Bone marrow (tissue), 2 donors: ENCODE results near the gene GRK5.

Source experiments
- DNase-seq, 2 donors: peaks; one replicate each; lab custom pipeline; 2025; lab: John Stamatoyannopoulos, UW

GRK5 gene

DNA sequence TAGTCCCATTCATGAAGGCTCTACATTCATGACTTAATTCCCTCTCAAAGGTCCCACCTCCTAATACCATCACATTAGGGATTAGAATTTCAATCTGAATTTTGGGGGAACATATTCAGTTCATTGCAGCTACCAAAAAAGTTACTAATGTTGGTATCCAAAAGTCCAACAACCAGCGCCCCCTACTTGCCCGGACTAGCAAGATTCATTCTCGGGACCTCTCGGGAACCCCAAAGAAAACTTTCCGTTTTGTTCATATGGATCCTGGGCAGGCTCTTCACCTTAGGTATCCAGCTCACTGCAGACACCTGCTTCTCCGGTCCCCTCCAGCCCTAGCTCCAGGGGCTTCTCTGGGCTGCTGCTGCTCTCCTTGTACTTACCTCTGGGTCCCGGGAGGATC lies 8.9 kb upstream of the GRK5 start:
- DNase-seq: no peak

DNA sequence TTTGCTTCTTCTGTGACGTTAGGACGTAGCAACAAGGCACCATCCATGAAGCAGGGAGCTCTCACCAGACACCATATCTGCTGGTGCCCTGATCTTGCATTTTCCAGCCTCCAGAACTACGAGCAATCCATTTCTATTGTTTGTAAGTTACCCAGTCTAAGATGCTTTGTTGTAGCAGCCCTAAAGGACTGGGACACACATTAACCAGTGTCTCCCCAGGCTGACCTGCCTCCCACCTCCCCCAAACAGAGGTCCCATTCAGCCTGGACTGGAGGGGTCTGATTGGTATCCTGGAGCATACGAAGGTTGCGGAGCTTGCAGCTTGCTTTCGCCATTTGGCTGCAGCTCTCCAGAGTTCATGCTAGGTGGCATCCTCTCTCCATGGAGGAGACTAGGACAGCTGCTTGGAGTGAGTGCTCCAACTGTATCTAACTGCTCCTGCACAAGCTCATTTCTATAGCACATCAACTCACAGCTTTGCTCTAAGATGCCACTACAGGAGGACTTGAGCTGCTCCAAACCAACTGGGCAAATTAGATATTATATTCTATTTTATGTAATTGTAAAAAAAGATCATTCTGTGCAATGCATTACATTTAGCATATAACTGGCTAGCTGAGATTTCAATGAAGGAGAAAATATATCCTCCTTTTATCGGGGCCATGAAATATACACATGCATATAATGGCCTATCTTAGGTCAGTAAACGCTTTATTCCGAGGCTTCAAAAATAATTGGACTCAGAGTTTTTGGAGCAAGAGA lies 8.0 kb upstream of the GRK5 start:
- DNase-seq: peak in 1 of 2 donors; percentile 53

DNA sequence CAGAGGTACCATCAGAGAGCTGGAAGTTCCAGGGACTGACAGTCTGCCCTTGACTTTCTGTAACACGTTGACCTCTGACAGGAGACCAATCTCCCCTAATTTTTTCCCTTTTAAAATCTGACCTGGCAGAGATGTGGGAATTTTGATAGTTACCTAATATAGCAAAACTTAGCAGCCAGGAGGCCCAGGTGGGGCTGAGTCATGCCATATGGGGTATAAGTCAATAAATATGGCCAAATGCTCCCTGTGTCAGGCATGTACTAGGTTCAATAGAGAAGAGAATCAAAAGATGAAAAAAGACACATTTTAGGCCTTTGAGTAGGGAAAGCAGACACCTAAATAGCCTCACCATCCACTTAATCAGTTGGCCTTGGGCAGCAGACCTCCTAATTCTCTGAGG lies 6.1 kb upstream of the GRK5 start:
- DNase-seq: no peak

DNA sequence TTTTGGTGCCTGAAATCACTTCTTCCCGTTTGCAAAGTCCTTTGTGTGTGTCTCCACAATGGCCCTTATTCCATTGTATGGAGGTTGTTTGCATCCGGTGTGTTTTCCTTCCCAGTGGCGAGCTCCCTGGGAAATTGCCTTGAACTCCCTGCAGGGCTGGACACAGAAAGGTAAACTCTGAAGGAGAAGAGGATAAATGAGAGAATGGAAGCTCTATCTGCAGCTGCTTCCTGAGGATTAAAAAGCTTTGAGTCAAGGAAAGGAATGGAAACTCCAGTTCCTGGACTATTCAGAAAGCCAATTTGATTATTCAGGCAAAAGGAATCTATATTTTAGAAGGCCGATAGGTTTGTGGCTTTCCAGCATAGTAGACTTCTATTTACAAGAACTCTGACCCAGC lies 4.4 kb upstream of the GRK5 start:
- DNase-seq: no peak

DNA sequence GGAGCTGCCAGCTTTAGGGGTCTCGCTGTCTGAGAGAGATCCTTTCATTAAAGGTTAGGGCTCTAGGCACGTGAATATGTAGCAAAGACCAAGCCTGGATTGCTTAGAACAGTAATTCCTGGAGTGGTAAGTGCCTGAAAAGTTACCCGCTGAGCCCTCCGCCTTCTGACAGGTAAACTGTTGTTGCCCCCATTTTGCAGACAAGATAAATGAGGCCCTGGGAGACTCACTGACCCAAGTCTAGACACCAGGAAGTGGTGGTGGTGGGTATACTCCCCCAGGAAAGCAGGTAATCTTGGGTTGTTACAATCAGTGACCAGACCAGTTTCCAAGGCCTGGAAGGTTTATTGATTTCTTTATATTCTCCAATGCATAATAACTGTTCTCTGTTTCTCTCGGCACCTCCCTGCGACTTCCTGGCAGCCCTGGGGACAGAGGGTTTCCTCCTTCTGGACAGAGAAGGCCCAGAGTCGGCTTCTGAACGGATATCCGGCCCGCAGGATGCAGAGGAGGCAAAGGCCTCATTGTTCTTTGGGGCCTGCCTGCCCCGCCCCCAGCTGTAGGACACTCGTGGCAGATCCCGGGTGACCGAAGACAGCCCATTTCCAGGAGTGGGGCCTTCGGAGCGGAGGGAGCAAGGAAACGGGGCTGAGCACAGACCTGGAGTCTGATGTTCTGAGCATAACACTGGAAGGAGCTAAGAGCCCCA lies 1.3 kb upstream of the GRK5 start:
- DNase-seq: peak; percentile 31 to 62

DNA sequence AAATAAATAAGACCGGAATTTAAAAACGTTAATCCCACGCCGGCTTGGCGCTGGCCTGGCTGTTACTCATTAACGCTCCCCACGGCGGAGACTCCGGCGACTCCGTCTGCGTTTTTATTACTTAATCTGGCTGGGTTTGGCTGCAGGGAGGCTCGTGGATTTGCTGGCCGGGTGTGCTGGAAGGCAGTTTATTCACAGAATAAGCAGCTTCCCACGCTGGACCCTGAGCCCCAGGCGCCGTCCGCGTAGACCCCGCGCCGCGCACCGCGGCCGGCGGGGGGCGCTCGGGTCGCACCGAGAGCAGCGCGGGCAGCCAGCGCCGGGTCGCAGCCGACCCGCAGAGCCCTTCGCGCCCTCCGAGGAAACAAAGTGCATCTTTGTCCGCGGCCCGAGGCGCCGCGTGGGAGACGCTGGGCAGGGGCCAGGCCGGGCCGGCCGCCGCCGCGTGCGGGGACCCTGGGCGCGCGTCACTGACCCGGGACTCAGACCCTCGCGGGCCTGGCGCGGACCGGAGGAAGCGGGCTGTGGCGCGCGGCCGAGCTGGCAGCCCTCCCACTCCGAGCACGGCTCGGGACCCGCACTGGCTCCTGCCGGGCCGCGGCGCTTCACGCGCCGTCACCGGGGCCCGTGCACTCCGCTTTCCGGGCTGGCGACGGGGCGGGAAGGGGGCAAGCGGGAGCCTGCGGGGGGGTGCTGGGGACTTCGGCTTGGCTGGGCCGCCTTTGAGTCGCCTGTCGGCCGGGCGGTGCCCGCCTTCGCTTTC lies 587 bp upstream of the GRK5 start:
- peak; percentile 31 to 69 for DNase-seq

DNA sequence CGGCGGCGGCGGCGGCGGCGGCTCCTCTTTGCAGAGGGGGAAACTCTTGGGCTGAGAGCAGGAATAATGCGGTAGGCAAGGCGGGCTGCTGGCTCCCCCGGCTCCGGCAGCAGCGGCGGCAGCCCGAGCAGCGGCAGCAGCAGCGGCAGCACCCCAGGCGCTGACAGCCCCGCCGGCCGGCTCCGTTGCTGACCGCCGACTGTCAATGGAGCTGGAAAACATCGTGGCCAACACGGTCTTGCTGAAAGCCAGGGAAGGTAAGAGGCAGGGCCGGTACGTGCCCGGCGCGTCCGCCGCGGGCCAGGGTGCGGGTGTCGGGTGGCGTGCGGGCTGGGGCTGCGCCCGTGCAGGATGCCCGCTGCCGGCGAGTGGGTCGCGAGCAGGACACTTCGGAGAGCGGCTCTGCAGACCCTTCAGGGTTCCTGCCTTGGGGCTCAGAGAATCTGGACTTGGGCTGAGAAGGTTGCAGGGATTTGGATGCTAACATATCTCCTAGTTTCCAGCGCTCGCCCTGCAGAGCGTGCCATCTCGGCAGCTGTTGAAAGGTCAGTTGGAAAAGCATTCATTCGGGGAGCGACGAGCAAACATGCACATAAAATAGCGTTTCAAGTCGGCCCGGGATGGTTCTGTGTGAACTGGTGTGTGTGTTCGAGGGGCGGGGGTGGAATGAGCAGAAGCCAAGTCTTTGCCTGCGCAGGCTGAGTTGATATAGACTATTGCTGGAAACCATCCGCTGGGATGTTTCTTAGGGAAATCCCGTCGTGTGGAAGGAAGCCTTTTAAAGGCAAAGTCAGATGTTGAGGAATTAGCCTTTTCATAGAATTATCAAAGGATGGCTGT lies 562 bp downstream of the GRK5 start:
- peak in 1 of 2 donors; percentile 69 for DNase-seq

DNA sequence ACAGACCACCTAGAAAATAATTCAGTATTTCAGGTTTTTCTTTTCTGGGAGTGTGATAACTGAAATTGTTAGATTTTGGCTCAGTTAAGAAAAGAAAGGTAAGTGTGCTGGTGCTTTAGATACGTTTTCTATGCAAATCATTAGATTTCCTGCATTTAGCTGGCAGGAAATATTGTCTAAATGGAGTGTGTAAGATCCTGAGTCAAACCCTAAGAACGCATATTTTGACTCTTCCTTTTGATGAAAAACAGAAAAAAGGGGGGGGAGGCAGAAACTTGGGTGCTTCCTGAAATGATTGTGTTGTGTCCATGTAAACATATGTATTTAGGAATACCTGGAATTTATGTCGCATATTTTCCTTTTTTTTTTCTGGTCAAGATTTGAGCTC lies 1.2 kb downstream of the GRK5 start:
- no peak for DNase-seq

DNA sequence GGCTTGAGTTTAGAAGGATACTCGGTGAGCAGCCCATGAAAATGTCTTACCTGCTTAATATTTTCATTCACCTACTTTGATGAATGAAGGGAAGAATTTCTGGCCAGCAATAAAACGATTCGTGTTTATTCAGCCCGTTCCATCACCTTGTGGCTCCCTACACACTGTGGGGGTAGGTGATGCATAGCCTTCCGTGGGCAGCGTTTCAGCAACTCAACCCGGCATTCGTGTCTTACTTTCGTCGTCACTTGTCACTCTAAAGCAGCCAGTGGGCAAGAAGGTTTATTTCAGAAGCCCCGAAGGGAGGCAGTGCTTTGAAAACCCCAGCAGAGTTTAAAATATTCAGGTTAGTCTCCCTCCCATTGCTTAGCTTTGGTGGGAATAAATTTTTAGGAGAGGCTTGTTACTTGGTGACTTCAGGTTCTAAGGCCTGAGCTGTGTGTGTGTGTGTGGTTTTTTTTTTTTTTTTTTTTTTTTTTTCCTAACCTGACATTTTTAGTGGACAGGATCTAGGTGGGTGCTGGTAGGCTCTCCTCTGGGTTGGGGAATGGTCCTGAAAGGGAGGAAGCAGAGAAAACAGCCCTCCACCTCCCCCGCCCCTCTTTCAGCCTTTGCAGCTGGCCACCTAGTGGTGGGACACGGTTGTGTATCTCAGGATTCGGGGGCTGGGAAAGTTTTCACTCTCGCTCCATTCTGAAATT lies 1.8 kb downstream of the GRK5 start:
- DNase-seq: peak in 1 of 2 donors; percentile 55

DNA sequence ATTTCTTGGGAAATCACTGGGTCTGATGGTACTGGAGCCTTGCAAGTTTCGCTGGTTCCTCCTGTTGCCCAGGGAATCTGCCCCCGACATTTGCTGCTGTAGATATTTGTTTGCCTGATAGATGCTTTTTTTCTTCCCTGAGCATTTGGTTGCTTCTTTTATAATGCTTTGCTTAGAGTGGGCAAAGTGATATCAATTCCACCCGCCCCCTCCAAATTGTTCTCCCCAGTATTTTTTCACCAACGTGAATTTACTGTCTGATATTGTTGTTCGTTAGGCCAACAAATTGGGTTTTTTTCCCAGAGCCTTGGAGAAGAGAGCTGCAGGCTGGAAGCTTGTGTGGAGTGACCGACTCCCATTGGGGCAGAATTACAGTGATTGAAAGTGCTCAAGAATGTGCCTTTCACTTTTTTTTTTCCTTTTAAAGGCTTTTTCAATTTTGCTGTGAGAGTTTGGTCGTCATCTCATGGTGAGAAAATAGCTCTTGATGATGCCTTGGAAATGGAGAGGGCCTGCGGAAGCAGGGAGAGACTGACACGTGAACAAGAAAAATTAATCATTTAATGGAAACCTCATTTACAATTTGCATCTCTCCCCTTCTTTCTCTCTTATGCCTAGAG lies 2.5 kb downstream of the GRK5 start:
- DNase-seq: no peak

DNA sequence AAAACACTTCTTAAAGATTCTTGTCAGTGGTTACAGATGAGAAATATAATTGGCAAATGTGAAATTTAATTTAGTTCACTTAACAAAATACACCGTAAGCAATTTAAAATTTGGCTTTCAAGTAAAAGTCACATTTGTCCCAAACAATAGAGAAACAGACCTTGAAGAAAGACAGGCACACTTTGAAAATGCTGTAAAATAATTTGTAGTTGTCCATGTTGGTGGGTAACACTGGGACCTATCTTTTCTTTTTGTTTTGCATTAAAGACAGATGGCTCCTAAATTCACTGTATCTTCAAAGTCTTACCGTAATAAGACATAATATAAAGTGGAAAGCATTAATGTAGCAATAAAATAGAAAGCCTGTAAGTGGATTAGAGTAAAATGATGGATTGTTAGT lies 3.3 kb downstream of the GRK5 start:
- DNase-seq: no peak

DNA sequence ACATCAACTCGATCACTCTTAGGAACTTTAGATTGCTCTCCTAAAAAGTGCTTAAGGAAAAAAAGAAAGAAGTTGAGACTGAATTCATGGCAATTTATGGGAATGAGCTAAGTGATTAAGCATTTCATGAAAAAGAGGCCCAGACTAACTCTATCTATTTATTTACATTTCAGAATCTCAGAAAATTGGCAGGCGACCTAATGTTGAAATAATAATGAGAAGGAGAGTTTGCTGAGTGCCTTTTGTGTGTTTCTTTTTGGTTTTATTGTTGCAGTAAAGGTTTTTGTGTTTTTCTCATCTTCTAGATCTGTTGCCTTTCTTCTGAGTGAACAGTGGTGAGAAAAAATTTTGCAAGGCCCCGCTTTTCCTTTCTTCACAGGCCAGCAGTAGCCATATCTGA lies 3.8 kb downstream of the GRK5 start:
- no peak for DNase-seq

DNA sequence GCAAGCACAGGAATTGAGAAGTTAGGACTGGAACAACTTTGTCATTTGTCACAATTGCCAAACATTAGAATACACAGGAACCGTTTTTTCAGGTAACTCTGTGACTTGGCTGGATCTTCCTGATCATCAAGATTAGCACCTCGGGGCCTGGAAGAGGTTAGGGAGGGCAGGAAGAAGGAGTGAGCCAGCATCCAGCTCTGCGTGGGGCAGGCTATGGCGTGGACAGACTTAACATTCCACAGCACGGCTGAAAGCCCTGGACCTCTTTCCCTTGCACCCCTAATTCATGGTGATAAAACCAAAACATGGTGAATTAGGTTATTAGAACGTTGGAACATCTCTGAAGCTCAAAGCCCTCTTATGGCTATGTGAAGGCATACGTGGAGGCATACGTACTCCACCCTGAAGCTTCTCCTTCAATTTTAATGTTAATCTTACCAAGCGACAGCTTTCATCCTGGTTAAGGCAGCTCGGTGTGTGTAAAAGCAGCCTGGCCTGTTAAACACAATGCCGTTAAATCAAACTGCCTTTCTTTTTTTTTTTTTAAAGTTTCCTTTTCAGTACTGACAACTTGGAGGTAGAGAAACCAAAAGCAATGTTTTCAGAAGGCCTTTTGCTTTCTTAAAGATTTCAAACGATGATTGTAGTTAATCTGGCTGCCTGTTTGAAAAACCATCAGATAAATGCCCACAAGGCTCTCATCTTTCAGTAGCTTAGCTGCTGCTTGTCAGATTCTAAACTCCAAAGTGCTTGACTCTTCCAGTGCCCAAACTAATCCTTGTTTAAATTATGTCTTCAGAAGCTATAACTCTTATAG lies 4.5 kb downstream of the GRK5 start:
- peak in 1 of 2 donors; percentile 45 for DNase-seq

DNA sequence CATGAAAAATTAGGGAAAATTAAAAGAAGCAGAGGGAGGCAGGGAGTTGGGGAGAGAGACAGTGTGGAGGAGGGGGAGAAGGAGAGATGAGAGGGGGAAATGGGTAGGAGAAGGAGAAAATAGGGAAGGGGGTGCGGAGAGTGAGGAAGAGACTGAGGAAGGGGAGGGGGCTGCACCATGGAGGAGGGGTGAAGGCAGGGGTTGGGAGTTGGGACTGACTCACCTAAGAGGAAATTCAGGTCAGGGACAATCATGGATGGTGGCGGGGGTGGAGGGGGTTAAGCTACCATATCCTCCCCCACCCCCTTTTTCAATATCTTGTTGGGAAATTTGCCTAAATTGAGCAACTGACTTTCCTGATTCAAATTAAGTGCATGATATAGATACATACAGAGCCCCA lies 8.0 kb downstream of the GRK5 start:
- no peak for DNase-seq

DNA sequence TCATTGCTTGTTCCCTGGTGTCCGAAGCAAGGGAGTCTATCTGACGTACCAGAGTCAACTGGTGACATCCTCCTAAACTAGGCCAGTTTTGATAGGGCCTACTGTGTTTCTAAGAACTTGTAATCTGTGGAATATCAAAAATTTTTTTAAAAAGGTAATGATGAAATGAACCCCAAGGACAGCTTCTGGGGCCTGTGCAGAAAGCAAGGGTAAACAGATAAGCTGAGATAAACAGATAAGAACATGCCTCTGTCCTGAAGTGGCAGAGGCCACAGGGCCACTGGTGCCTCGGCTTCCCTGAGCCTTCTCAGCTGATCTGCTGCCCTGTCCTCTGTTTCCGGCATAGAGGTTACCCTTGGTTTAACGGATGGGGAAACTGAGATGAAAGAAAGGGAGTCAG lies 8.8 kb downstream of the GRK5 start:
- no peak for DNase-seq

DNA sequence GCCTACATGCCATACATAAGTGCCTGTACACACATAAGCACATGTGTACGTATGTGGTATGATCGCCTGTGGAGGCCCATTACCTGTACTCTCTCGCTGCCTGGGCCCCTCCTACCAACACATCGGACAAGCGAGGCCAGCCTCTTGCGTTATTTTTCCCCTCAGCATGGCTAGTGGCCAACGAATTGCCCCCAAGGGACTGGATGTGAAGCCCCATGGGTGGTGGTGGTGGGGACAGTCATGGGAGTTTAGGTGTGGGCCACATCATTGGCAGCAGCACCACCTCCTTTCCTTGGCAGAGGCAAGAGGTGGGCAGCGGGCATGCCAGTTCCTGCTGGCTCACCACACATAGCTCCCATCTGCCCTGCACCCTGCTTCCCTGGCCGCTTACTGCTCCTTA lies 10.0 kb downstream of the GRK5 start:
- no peak for DNase-seq

DNA sequence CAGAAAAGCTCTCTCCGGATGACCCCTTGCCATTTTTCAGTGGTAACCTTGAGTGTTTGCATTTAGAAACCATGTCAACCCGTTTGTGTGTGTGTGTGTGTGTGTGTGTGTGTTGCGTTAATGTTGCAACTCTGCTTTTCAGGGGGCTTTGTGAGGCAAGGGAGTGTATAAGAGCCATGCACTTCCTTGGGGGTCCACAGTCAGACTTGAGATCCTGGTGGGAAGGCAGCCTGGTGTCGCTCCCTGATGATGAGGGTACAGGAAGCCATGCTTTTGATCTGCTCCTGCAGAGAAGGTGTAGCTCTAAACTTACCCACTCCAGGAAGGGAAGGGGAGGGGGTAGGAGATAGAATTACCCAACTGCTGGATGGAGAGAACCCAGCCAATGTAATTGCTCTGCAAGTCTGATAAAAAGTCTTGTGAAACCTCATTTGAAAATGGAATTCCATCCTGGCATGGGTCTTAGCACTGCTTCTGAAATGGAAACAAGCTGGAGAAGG lies 10.7 kb downstream of the GRK5 start:
- no peak for DNase-seq

DNA sequence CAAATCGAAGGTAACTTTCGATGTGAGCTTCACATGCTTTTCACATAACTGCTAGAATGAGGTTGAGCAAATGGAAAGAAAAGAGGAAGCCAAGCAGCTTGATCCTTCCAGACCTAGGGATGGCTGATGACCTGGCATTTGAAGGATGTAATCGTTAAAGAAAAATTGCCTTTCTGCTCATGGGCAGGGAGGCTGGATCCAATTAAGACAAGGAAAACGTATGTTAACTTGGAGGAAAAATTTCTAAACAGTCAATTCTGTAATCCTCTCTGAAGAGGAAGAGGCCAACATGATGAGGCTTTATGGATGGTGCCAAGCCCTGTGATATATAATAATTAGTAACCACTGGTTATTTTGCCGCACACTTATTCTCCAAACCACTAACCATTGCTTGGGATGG lies 12.5 kb downstream of the GRK5 start:
- no peak for DNase-seq

DNA sequence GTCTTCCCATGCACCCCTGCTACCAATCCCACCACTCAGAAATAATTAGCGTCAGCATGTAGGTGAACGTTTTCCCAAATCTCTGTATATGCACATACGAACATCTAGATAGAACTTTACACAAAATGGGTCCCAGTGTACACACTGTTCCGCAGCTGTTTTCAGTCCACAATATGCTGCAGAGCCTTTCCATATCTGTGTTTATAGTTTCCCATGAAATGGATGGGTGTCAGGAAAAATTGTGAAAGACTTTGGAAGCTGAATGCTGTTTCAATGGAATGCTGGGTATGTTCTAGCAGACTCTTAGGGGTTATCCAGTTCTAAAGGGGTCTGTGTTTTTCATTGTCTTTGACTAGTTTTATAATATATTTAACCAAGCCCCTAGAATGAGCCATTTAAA lies 13.8 kb downstream of the GRK5 start:
- no peak for DNase-seq

DNA sequence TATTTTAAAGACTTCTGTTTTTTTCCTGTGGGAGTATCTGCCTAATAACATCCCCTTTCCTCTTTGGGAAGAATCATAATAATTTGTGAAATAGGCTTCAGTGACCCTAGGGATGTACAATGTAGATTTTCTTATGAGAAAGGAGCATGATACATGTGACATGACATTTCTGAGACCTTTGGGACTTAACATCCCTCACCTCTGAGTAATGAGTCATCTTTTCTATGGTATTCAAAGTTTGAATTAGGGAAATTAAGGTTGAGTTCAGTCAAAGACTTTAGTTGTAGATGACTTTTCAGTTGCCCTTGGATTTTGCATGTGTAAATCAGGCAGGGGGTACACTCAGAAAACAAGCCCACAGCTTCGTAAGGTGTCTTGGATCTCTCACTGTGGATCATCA lies 14.3 kb downstream of the GRK5 start:
- no peak for DNase-seq
